Measurements from ENCODE around the gene DGKD.

DGKD gene

GRCh38 chr2:233479616-233480489 is 125.6 kb downstream of the DGKD start:
- no peak for DNase-seq

- DNase-seq: no peak
Observed at GRCh38 chr2:233480490-233481202, 126.4 kb downstream of the DGKD start.

- no peak for DNase-seq
Observed at GRCh38 chr2:233481368-233482142, 127.3 kb downstream of the DGKD start.

- no peak for DNase-seq
Observed at GRCh38 chr2:233482616-233483015, 128.3 kb downstream of the DGKD start.

- no peak for DNase-seq
Observed at GRCh38 chr2:233485726-233486125, 131.4 kb downstream of the DGKD start.

GRCh38 chr2:233486357-233486756 is 132.1 kb downstream of the DGKD start:
- no peak for DNase-seq

GRCh38 chr2:233486778-233487552 is 132.7 kb downstream of the DGKD start:
- DNase-seq: no peak

- DNase-seq: no peak
Observed at GRCh38 chr2:233487748-233488345, 133.6 kb downstream of the DGKD start.

- no peak for DNase-seq
Observed at GRCh38 chr2:233489143-233489542, 134.8 kb downstream of the DGKD start.

GRCh38 chr2:233489666-233490065 is 135.4 kb downstream of the DGKD start:
- DNase-seq: no peak

- no peak for DNase-seq
Observed at GRCh38 chr2:233490831-233491230, 136.5 kb downstream of the DGKD start.

GRCh38 chr2:233491326-233491725 is 137.0 kb downstream of the DGKD start:
- no peak for DNase-seq

GRCh38 chr2:233492078-233492477 is 137.8 kb downstream of the DGKD start:
- no peak for DNase-seq

- no peak for DNase-seq
Observed at GRCh38 chr2:233492751-233493150, 138.5 kb downstream of the DGKD start.

- DNase-seq: no peak
Observed at GRCh38 chr2:233495503-233496496, 141.5 kb downstream of the DGKD start.

- DNase-seq: no peak
Observed at GRCh38 chr2:233497692-233498091, 143.4 kb downstream of the DGKD start.

- no peak for DNase-seq
Observed at GRCh38 chr2:233498126-233498525, 143.8 kb downstream of the DGKD start.

- no peak for DNase-seq
Observed at GRCh38 chr2:233499928-233500327, 145.6 kb downstream of the DGKD start.

- no peak for DNase-seq
Observed at GRCh38 chr2:233501198-233502076, 147.1 kb downstream of the DGKD start.

- DNase-seq: no peak
Observed at GRCh38 chr2:233503481-233503880, 149.2 kb downstream of the DGKD start.

All from central memory CD4-positive, alpha-beta T cell (primary cell).